GM19328 (cell line): ENCODE results near the gene OSBPL5.

Experiments
- ATAC-seq: cut with Tn5 transposase; IDR thresholded peaks from one replicate; pipeline ENCODE4 v1.9.1; 2021; ENCODE audit warnings: mild to moderate bottlenecking, moderate library complexity; ENCODE audit not compliant: unreplicated experiment

The OSBPL5 gene

GRCh38 chr11:3164552-3165151, 458 bp downstream of the OSBPL5 start:
- ATAC-seq: no peak

- ATAC-seq: no peak
These were observed 965 bp downstream of the OSBPL5 start for GRCh38 chr11:3164138-3164551.

- ATAC-seq: no peak
These were observed 1.7 kb downstream of the OSBPL5 start for GRCh38 chr11:3163241-3163981.

- ATAC-seq: no peak
These were observed 2.5 kb downstream of the OSBPL5 start for GRCh38 chr11:3162410-3163240.

- ATAC-seq: no peak
These were observed 3.2 kb downstream of the OSBPL5 start for GRCh38 chr11:3161720-3162409.

GRCh38 chr11:3161309-3161708, 3.8 kb downstream of the OSBPL5 start:
- ATAC-seq: no peak

- no peak for ATAC-seq
These were observed 4.7 kb downstream of the OSBPL5 start for GRCh38 chr11:3160252-3161031.

- no peak for ATAC-seq
These were observed 5.6 kb downstream of the OSBPL5 start for GRCh38 chr11:3159296-3160190.

GRCh38 chr11:3158821-3159220, 6.3 kb downstream of the OSBPL5 start:
- ATAC-seq: no peak

- no peak for ATAC-seq
These were observed 6.9 kb downstream of the OSBPL5 start for GRCh38 chr11:3158131-3158591.

- no peak for ATAC-seq
These were observed 7.6 kb downstream of the OSBPL5 start for GRCh38 chr11:3157381-3158130.

GRCh38 chr11:3156661-3157311, 8.3 kb downstream of the OSBPL5 start:
- ATAC-seq: no peak

GRCh38 chr11:3156282-3156660, 8.8 kb downstream of the OSBPL5 start:
- ATAC-seq: no peak

GRCh38 chr11:3155691-3156258, 9.3 kb downstream of the OSBPL5 start:
- no peak for ATAC-seq

- ATAC-seq: no peak
These were observed 9.9 kb downstream of the OSBPL5 start for GRCh38 chr11:3155216-3155615.

- ATAC-seq: no peak
These were observed 11.0 kb downstream of the OSBPL5 start for GRCh38 chr11:3154001-3154599.

GRCh38 chr11:3153291-3153861, 11.7 kb downstream of the OSBPL5 start:
- no peak for ATAC-seq
